HEK293 (cell line): ENCODE results near the gene ASXL1.

Source experiments
- CTCF ChIA-PET: fragments of 350-600 bp; formaldehyde crosslinking; extraction: SDS; loops from one replicate; lab custom pipeline; 2021; ENCODE audit warnings: antibody characterized with exemption; lab: Yijun Ruan, JAX
- POLR2A ChIA-PET: fragments of 300-600 bp; formaldehyde crosslinking; extraction: SDS; loops from one replicate; lab custom pipeline; 2020; ENCODE audit warnings: antibody characterized with exemption, inconsistent platforms; lab: Yijun Ruan, JAX
- H3K27ac ChIP-seq: fragments of 200-500 bp; sonication (Bioruptor generic); 2 replicates; pipeline ENCODE4 v1.5.1; 2014; ENCODE audit warnings: low read depth, low read length, control low read depth, inconsistent platforms; ENCODE audit errors: extremely low read depth
- H3K36me3 ChIP-seq, 2 experiments: fragments of 200-500 bp in 1 of 2; sonication (Bioruptor generic) in 1 of 2; 1 replicate in 1 of 2; 2 replicates in 1 of 2; pipeline ENCODE4 v1.5.1; 2014 to 2017; ENCODE audit warnings: inconsistent platforms in 2 of 2, low read length in 2 of 2; ENCODE audit not compliant: control insufficient read depth in 2 of 2, insufficient read depth in 1 of 2
- H3K4me1 ChIP-seq: fragments of 200-500 bp; sonication (Bioruptor generic); 2 replicates; pipeline ENCODE4 v1.5.1; 2014; ENCODE audit warnings: mild to moderate bottlenecking, low read length, inconsistent platforms; ENCODE audit not compliant: control insufficient read depth, insufficient read depth
- H3K4me3 ChIP-seq: 2 replicates; pipeline ENCODE4 v1.5.1; 2011; ENCODE audit warnings: low read depth, mild to moderate bottlenecking, control low read depth, low read length, moderate library complexity
- H3K9me3 ChIP-seq: fragments of 200-500 bp; sonication (Bioruptor generic); 2 replicates; pipeline ENCODE4 v1.5.1; 2014; ENCODE audit warnings: low read depth, low read length, inconsistent platforms; ENCODE audit not compliant: control insufficient read depth, insufficient read depth
- HOXC10 ChIP-seq: sonication (generic); formaldehyde crosslinking; IDR thresholded peaks from 2 replicates; pipeline ENCODE4 v1.8.1; 2023; ENCODE audit warnings: mild to moderate bottlenecking, missing genetic modification reagents
- MEIS1 ChIP-seq: sonication (generic); formaldehyde crosslinking; IDR thresholded peaks from 2 replicates; pipeline ENCODE4 v1.8.1; 2022; ENCODE audit warnings: missing genetic modification reagents, mild to moderate bottlenecking, borderline replicate concordance
- YY2 ChIP-seq: fragments of 450-650 bp; formaldehyde crosslinking; IDR thresholded peaks from 2 replicates; pipeline ENCODE4 v1.5.1; 2016; ENCODE audit warnings: missing biosample characterization, missing genetic modification characterization
- ZBTB1 ChIP-seq: fragments of 450-650 bp; formaldehyde crosslinking; IDR thresholded peaks from 2 replicates; pipeline ENCODE4 v1.5.1; 2016; ENCODE audit warnings: missing biosample characterization, missing genetic modification characterization
- ZBTB20 ChIP-seq: fragments of 450-650 bp; formaldehyde crosslinking; IDR thresholded peaks from 2 replicates; pipeline ENCODE4 v1.5.1; 2016; ENCODE audit warnings: missing biosample characterization, missing genetic modification characterization
- ZNF155 ChIP-seq: fragments of 450-650 bp; formaldehyde crosslinking; IDR thresholded peaks from 2 replicates; pipeline ENCODE4 v1.5.1; 2016; ENCODE audit warnings: missing biosample characterization, missing genetic modification characterization
- ZNF2 ChIP-seq: fragments of 450-650 bp; formaldehyde crosslinking; IDR thresholded peaks from 2 replicates; pipeline ENCODE4 v1.5.1; 2016; ENCODE audit warnings: missing biosample characterization, missing genetic modification characterization
- ZNF221 ChIP-seq: fragments of 450-650 bp; formaldehyde crosslinking; IDR thresholded peaks from 2 replicates; pipeline ENCODE4 v1.5.1; 2017; ENCODE audit warnings: missing biosample characterization, missing genetic modification characterization, borderline replicate concordance
- ZNF23 ChIP-seq: fragments of 450-650 bp; formaldehyde crosslinking; IDR thresholded peaks from 2 replicates; pipeline ENCODE4 v1.5.1; 2016; ENCODE audit warnings: missing biosample characterization, missing genetic modification characterization, borderline replicate concordance
- ZNF302 ChIP-seq: fragments of 450-650 bp; formaldehyde crosslinking; IDR thresholded peaks from 2 replicates; pipeline ENCODE4 v1.5.1; 2016; ENCODE audit warnings: missing biosample characterization, missing genetic modification characterization, low read depth
- ZNF426 ChIP-seq: fragments of 450-650 bp; formaldehyde crosslinking; IDR thresholded peaks from 2 replicates; pipeline ENCODE4 v1.5.1; 2017; ENCODE audit warnings: missing biosample characterization, missing genetic modification characterization, mild to moderate bottlenecking, inconsistent platforms, moderate library complexity
- ZNF473 ChIP-seq: fragments of 450-650 bp; formaldehyde crosslinking; IDR thresholded peaks from 2 replicates; pipeline ENCODE4 v1.5.1; 2017; ENCODE audit warnings: missing biosample characterization, missing genetic modification characterization
- ZNF521 ChIP-seq: fragments of 450-650 bp; formaldehyde crosslinking; IDR thresholded peaks from 2 replicates; pipeline ENCODE4 v1.5.1; 2017; ENCODE audit warnings: missing biosample characterization, mild to moderate bottlenecking, missing genetic modification characterization
- ZNF610 ChIP-seq: fragments of 450-650 bp; formaldehyde crosslinking; IDR thresholded peaks from 2 replicates; pipeline ENCODE4 v1.5.1; 2016; ENCODE audit warnings: missing biosample characterization, missing genetic modification characterization, borderline replicate concordance
- ZNF621 ChIP-seq: fragments of 450-650 bp; formaldehyde crosslinking; IDR thresholded peaks from 2 replicates; pipeline ENCODE4 v1.5.1; 2017; ENCODE audit warnings: missing biosample characterization, missing genetic modification characterization
- ZNF664 ChIP-seq: fragments of 450-650 bp; formaldehyde crosslinking; IDR thresholded peaks from 2 replicates; pipeline ENCODE4 v1.5.1; 2016; ENCODE audit warnings: missing biosample characterization, missing genetic modification characterization
- ZNF843 ChIP-seq: fragments of 450-650 bp; formaldehyde crosslinking; IDR thresholded peaks from 2 replicates; pipeline ENCODE4 v1.5.1; 2016; ENCODE audit warnings: missing biosample characterization, missing genetic modification characterization
- TF ChIP-seq, protein P1 (sequence below): fragments of 450-650 bp; formaldehyde crosslinking; IDR thresholded peaks from 2 replicates; pipeline ENCODE4 v1.5.1; 2016; ENCODE audit warnings: missing biosample characterization, missing genetic modification characterization, borderline replicate concordance
- TF ChIP-seq, protein P2 (sequence below): fragments of 450-650 bp; formaldehyde crosslinking; IDR thresholded peaks from 2 replicates; pipeline ENCODE4 v1.5.1; 2016; ENCODE audit warnings: missing biosample characterization, missing genetic modification characterization
- TF ChIP-seq, protein P3 (sequence below): fragments of 450-650 bp; IDR thresholded peaks from 2 replicates; pipeline ENCODE4 v1.5.1; 2018; ENCODE audit warnings: missing biosample characterization, missing genetic modification characterization
- TF ChIP-seq, protein P4 (sequence below): fragments of 450-650 bp; formaldehyde crosslinking; IDR thresholded peaks from 2 replicates; pipeline ENCODE4 v1.5.1; 2016; ENCODE audit warnings: missing biosample characterization, missing genetic modification characterization, borderline replicate concordance

Gene ASXL1

DNA sequence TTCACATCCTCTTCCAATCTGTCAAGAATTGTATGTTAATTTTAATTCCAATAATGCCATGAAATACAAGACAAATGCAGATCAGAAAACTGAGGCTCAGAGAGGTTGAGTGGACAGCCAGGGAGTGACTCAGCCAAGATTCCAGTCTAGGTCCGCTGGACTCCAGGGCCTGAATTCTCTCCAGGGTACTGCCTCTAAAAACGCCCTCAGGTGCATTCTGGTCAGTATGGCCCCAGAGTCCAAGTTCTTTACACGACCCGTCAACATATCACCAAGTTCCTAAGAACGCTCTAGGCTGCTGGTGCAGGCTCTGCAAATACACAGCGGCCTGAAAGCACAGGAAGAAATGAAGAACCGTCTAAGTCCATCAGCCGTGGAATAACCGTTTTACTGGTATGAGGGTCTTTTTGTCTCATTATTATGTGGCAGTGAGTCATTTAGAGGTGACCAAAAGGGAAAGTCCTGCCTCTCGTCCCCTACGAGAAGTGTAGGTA is 709 bp upstream of the ASXL1 start (continued):
- no peak for TF ChIP-seq ZNF23 (tag by site-specific recombination)
- TF ChIP-seq ZBTB20 (tag by site-specific recombination): no peak
- TF ChIP-seq, protein P1, sequence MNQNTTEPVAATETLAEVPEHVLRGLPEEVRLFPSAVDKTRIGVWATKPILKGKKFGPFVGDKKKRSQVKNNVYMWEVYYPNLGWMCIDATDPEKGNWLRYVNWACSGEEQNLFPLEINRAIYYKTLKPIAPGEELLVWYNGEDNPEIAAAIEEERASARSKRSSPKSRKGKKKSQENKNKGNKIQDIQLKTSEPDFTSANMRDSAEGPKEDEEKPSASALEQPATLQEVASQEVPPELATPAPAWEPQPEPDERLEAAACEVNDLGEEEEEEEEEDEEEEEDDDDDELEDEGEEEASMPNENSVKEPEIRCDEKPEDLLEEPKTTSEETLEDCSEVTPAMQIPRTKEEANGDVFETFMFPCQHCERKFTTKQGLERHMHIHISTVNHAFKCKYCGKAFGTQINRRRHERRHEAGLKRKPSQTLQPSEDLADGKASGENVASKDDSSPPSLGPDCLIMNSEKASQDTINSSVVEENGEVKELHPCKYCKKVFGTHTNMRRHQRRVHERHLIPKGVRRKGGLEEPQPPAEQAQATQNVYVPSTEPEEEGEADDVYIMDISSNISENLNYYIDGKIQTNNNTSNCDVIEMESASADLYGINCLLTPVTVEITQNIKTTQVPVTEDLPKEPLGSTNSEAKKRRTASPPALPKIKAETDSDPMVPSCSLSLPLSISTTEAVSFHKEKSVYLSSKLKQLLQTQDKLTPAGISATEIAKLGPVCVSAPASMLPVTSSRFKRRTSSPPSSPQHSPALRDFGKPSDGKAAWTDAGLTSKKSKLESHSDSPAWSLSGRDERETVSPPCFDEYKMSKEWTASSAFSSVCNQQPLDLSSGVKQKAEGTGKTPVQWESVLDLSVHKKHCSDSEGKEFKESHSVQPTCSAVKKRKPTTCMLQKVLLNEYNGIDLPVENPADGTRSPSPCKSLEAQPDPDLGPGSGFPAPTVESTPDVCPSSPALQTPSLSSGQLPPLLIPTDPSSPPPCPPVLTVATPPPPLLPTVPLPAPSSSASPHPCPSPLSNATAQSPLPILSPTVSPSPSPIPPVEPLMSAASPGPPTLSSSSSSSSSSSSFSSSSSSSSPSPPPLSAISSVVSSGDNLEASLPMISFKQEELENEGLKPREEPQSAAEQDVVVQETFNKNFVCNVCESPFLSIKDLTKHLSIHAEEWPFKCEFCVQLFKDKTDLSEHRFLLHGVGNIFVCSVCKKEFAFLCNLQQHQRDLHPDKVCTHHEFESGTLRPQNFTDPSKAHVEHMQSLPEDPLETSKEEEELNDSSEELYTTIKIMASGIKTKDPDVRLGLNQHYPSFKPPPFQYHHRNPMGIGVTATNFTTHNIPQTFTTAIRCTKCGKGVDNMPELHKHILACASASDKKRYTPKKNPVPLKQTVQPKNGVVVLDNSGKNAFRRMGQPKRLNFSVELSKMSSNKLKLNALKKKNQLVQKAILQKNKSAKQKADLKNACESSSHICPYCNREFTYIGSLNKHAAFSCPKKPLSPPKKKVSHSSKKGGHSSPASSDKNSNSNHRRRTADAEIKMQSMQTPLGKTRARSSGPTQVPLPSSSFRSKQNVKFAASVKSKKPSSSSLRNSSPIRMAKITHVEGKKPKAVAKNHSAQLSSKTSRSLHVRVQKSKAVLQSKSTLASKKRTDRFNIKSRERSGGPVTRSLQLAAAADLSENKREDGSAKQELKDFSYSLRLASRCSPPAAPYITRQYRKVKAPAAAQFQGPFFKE: no peak
- no peak for TF ChIP-seq ZNF473
- TF ChIP-seq ZNF155 (tag by site-specific recombination): no peak
- no peak for TF ChIP-seq HOXC10 (CRISPR knock-in tag)
- TF ChIP-seq, protein P2, sequence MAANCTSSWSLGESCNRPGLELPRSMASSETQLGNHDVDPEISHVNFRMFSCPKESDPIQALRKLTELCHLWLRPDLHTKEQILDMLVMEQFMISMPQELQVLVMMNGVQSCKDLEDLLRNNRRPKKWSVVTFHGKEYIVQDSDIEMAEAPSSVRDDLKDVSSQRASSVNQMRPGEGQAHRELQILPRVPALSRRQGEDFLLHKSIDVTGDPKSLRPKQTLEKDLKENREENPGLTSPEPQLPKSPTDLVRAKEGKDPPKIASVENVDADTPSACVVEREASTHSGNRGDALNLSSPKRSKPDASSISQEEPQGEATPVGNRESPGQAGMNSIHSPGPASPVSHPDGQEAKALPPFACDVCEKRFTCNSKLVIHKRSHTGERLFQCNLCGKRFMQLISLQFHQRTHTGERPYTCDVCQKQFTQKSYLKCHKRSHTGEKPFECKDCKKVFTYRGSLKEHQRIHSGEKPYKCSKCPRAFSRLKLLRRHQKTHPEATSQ (tag by site-specific recombination): no peak
- TF ChIP-seq, protein P3, sequence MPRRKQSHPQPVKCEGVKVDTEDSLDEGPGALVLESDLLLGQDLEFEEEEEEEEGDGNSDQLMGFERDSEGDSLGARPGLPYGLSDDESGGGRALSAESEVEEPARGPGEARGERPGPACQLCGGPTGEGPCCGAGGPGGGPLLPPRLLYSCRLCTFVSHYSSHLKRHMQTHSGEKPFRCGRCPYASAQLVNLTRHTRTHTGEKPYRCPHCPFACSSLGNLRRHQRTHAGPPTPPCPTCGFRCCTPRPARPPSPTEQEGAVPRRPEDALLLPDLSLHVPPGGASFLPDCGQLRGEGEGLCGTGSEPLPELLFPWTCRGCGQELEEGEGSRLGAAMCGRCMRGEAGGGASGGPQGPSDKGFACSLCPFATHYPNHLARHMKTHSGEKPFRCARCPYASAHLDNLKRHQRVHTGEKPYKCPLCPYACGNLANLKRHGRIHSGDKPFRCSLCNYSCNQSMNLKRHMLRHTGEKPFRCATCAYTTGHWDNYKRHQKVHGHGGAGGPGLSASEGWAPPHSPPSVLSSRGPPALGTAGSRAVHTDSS: no peak
- TF ChIP-seq ZNF621 (tag by site-specific recombination): no peak
- no peak for TF ChIP-seq ZNF610 (tag by site-specific recombination)
- TF ChIP-seq ZBTB1 (tag by site-specific recombination): no peak
- TF ChIP-seq ZNF843 (tag by site-specific recombination): no peak

DNA sequence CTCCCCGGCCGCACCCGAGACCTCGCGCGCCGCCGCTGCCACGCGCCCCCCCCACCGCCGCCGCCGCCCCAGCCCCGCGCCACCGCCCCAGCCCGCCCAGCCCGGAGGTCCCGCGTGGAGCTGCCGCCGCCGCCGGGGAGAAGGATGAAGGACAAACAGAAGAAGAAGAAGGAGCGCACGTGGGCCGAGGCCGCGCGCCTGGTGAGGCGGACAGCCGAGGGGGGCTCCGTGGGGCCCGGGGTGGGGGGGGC is 426 bp downstream of the ASXL1 start:
- Histone ChIP-seq H3K9me3 (no peaks in the 10 kb centered on the region), H3K27ac (peak overlapping the region; percentile 88; the same call in 1 of the 2 replicates), H3K4me3 (peak overlapping the region; percentile 97), H3K4me1 (peaks cover 22% of the 10 kb centered on the region), H3K36me3 (no peaks in the 10 kb centered on the region)
- POLR2A ChIA-PET: interaction anchor here (1.1 to 2.9 kb wide), 4 partner anchors 10 to 249 kb away, joined by 3 to 11 read pairs (median 4); partner anchors contain the start of gene TM9SF4
- CTCF ChIA-PET: no interaction called here
- TF ChIP-seq ZNF426 (tag by site-specific recombination) (no peak), ZNF302 (tag by site-specific recombination) (no peak), MEIS1 (CRISPR knock-in tag) (no peak), YY2 (tag by site-specific recombination) (no peak), ZNF2 (no peak), ZNF521 (tag by site-specific recombination) (no peak), ZNF664 (tag by site-specific recombination) (no peak), ZNF221 (tag by site-specific recombination) (no peak)
- TF ChIP-seq, protein P4, sequence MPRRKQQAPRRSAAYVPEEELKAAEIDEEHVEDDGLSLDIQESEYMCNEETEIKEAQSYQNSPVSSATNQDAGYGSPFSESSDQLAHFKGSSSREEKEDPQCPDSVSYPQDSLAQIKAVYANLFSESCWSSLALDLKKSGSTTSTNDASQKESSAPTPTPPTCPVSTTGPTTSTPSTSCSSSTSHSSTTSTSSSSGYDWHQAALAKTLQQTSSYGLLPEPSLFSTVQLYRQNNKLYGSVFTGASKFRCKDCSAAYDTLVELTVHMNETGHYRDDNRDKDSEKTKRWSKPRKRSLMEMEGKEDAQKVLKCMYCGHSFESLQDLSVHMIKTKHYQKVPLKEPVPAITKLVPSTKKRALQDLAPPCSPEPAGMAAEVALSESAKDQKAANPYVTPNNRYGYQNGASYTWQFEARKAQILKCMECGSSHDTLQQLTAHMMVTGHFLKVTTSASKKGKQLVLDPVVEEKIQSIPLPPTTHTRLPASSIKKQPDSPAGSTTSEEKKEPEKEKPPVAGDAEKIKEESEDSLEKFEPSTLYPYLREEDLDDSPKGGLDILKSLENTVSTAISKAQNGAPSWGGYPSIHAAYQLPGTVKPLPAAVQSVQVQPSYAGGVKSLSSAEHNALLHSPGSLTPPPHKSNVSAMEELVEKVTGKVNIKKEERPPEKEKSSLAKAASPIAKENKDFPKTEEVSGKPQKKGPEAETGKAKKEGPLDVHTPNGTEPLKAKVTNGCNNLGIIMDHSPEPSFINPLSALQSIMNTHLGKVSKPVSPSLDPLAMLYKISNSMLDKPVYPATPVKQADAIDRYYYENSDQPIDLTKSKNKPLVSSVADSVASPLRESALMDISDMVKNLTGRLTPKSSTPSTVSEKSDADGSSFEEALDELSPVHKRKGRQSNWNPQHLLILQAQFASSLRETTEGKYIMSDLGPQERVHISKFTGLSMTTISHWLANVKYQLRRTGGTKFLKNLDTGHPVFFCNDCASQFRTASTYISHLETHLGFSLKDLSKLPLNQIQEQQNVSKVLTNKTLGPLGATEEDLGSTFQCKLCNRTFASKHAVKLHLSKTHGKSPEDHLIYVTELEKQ (tag by site-specific recombination): no peak
